HepG2 (cell line): ENCODE measurements around the gene FSCN2. TPM values are rescaled to one million over a fixed set of nuclear protein-coding genes. Genes with fewer than 3 reads are reported as not detected.
A peak's percentile ranks its signal among the peaks of the same experiment; 100 is the strongest.

Experiments
- ATAC-seq: fragments of 200-7000 bp; cut with Tn5 transposase; 3 replicates; pipeline ENCODE4 v1.9.1; 2020; ENCODE audit warnings: mild to moderate bottlenecking, moderate library complexity
- BruUV-seq: library from RNA; stranded (reverse); fragments of 400-500 nt; replicated peaks from 2 replicates; lab custom pipeline; 2021; lab: Mats Ljungman, UMichigan
- CTCF ChIA-PET: fragments of 300-600 bp; formaldehyde crosslinking; extraction: SDS; loops from one replicate; lab custom pipeline; 2021; ENCODE audit warnings: low total read pairs, inconsistent platforms, low intra/inter-chr PET ratio; lab: Yijun Ruan, JAX
- POLR2A ChIA-PET: fragments of 350-600 bp; sonication (Branson Sonifier 250); formaldehyde crosslinking; loops from one replicate; lab custom pipeline; 2020; ENCODE audit warnings: antibody characterized with exemption, inconsistent platforms; lab: Yijun Ruan, JAX
- DNase-seq: peaks from one replicate; pipeline ENCODE4 v3.0.0-alpha.2; 2015; ENCODE audit warnings: low spot score
- FAIRE-seq: peaks from 3 replicates; lab custom pipeline; 2011; peaks lifted over from hg19 to GRCh38; lab: Jason Lieb, UNC
- H2AFZ ChIP-seq: one replicate; pipeline ENCODE4 v1.6.1; 2011; ENCODE audit warnings: low read length, inconsistent platforms
- H3K27ac ChIP-seq: fragments of 300-600 bp; 3 replicates; pipeline ENCODE4 v1.8.0; 2011; ENCODE audit warnings: mixed run types, mild to moderate bottlenecking, mixed read lengths, low read length, inconsistent platforms; ENCODE audit not compliant: insufficient read depth; ENCODE audit errors: extremely low read length
- H3K27me3 ChIP-seq, 2 experiments: fragments of 200-600 bp in 1 of 2; 2 replicates in 1 of 2; 3 replicates in 1 of 2; pipeline versions ENCODE4 v1.6.0 to v1.8.0; 2011; ENCODE audit warnings: low read length in 2 of 2, mild to moderate bottlenecking in 2 of 2, moderate library complexity in 2 of 2, inconsistent platforms in 1 of 2; ENCODE audit not compliant: insufficient read depth in 2 of 2, control insufficient read depth in 1 of 2
- H3K36me3 ChIP-seq, 2 experiments: fragments of 200-600 bp in 1 of 2; replicated peaks in 1 of 2; 2 replicates in 1 of 2; 3 replicates in 1 of 2; pipeline versions ENCODE4 v1.5.1 to v1.8.0; 2011; ENCODE audit warnings: low read length in 2 of 2, inconsistent platforms in 1 of 2; ENCODE audit not compliant: insufficient read depth in 2 of 2, control insufficient read depth in 1 of 2
- H3K4me1 ChIP-seq: 2 replicates; pipeline ENCODE4 v1.5.1; 2012; ENCODE audit warnings: low read length, inconsistent platforms; ENCODE audit not compliant: insufficient read depth
- H3K4me2 ChIP-seq: 2 replicates; pipeline ENCODE4 v1.6.0; 2011; ENCODE audit warnings: low read depth, low read length, inconsistent platforms
- H3K4me3 ChIP-seq, 3 experiments: fragments of 200-600 bp in 1 of 3; sonication (generic), shearing (Covaris generic) in 1 of 3; replicated peaks in 1 of 3; 2 replicates each; pipeline ENCODE4 v1.5.1; 2011 to 2016; ENCODE audit warnings: low read length in 3 of 3, inconsistent platforms in 2 of 3, low read depth in 2 of 3, mild to moderate bottlenecking in 2 of 3, control low read depth in 1 of 3, mixed read lengths in 1 of 3; ENCODE audit not compliant: insufficient read depth in 1 of 3
- H3K79me2 ChIP-seq: one replicate; pipeline ENCODE4 v1.6.1; 2011; ENCODE audit warnings: low read length, inconsistent platforms; ENCODE audit not compliant: insufficient read depth
- H3K9ac ChIP-seq: 2 replicates; pipeline ENCODE4 v1.6.0; 2011; ENCODE audit warnings: mild to moderate bottlenecking, low read depth, low read length, inconsistent platforms; ENCODE audit not compliant: insufficient read depth
- H3K9me3 ChIP-seq: 2 replicates; pipeline ENCODE4 v1.5.1; 2012; ENCODE audit warnings: mild to moderate bottlenecking, low read length
- H4K20me1 ChIP-seq: 2 replicates; pipeline ENCODE4 v1.6.0; 2011; ENCODE audit warnings: inconsistent platforms, mild to moderate bottlenecking, low read length, moderate library complexity; ENCODE audit not compliant: insufficient read depth
- BCL3 ChIP-seq: sonication (generic); formaldehyde crosslinking; IDR thresholded peaks from 2 replicates; pipeline ENCODE4 v1.5.1; 2020; ENCODE audit warnings: mild to moderate bottlenecking, missing genetic modification reagents, moderate library complexity
- MTA1 ChIP-seq: sonication (generic); formaldehyde crosslinking; IDR thresholded peaks from 2 replicates; pipeline ENCODE4 v1.4.0; 2020; ENCODE audit warnings: missing genetic modification reagents, mild to moderate bottlenecking, borderline replicate concordance
- POLR2A ChIP-seq, 2 experiments: IDR thresholded peaks; 2 replicates each; pipeline ENCODE4 v1.6.1; 2011; ENCODE audit warnings: low read depth in 2 of 2, low read length in 2 of 2, mild to moderate bottlenecking in 1 of 2, moderate library complexity in 1 of 2; ENCODE audit not compliant: insufficient read depth in 1 of 2
- ZFP36L1 ChIP-seq: sonication (generic); formaldehyde crosslinking; IDR thresholded peaks from 2 replicates; pipeline ENCODE4 v1.8.0; 2022; ENCODE audit warnings: mild to moderate bottlenecking, missing genetic modification reagents, moderate library complexity
- WGBS: methylation state at CpG from one replicate; pipeline ENCODE4 v1.1.6; 2017; ENCODE audit warnings: low lambda C conversion rate; 5-methylcytosine and 5-hydroxymethylcytosine counted together
- in situ Hi-C: cut with HindIII; loops from 2 replicates; pipeline ENCODE4 v1.10.0; 2017; ENCODE audit warnings: low pct_unique_long_range_greater_than_20kb; ENCODE audit not compliant: extremely low pct_ligation_motif_present
- intact Hi-C: fragments of 100-400 bp; cut with micrococcal nuclease; formaldehyde crosslinking; loops from one replicate; pipeline ENCODE4 v1.10.0; 2022; ENCODE audit not compliant: unreplicated experiment
- polyA plus RNA-seq, 8 experiments: library from polyadenylated mRNA; depleted of rRNA in 3 of 8; stranded (reverse) in 7 of 8; unstranded in 1 of 8; fragments of >200 nt; fragmentation: Illumina TruSeq in 4 of 8; extraction: Trizol in 4 of 8; gene quantifications; 2 replicates each; pipeline versions ENCODE4 v1.2.1 to v1.2.3, GENCODE V29; 2011 to 2016; ENCODE audit warnings: low read depth in 4 of 8, missing spikeins in 1 of 8, mixed read lengths in 1 of 8; ENCODE audit not compliant: insufficient read depth in 1 of 8
- total RNA-seq, 5 experiments: library from RNA; depleted of rRNA; stranded (reverse); fragments of >200 nt; fragmentation: Illumina TruSeq; extraction: Trizol; gene quantifications; 2 replicates each; pipeline ENCODE4 v1.2.3, GENCODE V29; 2016; ENCODE audit warnings: low read depth in 1 of 5
- TF ChIP-seq, protein P1 (sequence below): sonication (generic); formaldehyde crosslinking; conservative IDR thresholded peaks from 2 replicates; pipeline ENCODE4 v1.4.0; 2020; ENCODE audit warnings: missing genetic modification reagents

FSCN2 gene
- total and polyA plus RNA-seq, 2 of the 13 experiments (the other 11 are each of a cell fraction or from before 2014, with no cell fraction given) = 0.09 TPM; not detected in 1

GRCh38 chr17:81542431-81543338 lies 14.5 kb downstream of the FSCN2 start:
- no peak for DNase-seq
- H3K27ac ChIP-seq = no peak overlapping the region
- CTCF ChIA-PET = no interaction called here

DNA sequence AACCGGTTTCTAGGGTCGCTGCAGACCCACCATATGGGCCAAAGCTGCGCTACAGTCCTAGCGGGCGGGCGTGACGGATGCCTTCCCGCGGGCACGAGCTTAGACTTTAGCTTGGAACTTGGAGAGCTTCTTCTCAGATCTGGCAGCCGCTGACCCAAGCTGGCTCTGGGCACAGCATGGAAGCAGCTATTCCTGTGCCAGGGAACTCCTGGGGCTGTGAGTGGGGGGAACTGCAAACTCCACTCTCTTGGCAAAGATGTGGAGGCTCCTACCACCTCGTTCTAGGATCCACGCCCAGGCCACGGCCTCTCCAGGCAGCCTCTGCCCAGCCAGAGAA lies 15.1 kb downstream of the FSCN2 start:
- in situ Hi-C loops (no loop called here), intact Hi-C loops (no loop called here)
- FAIRE-seq (no peak), DNase-seq (no peak), ATAC-seq (no peak)
- H3K4me3 ChIP-seq = no peak overlapping the region
- 94% methylated on average over 5 of the region's 14 CpGs for WGBS
- no peaks in the 10 kb centered on the region for H3K27me3 ChIP-seq
- no peaks in the 10 kb centered on the region for H3K9me3 ChIP-seq
- BruUV-seq = no TSS peak
- peaks cover 38 to 62% of the 10 kb centered on the region in 2 experiments for H3K36me3 ChIP-seq
- no peak overlapping the region for H3K4me2 ChIP-seq
- H3K27ac ChIP-seq = no peak overlapping the region
- H3K9ac ChIP-seq = no peak overlapping the region
- H4K20me1 ChIP-seq = no peaks in the 10 kb centered on the region
- ChIA-PET POLR2A (interaction anchor here (1.8 kb wide), 1 partner anchor 9 kb away, joined by 7 read pairs; the partner anchor contains the start of gene FAAP100), CTCF (no interaction called here)
- H2AFZ ChIP-seq = no peak overlapping the region
- no peaks in the 10 kb centered on the region for H3K79me2 ChIP-seq
- TF ChIP-seq BCL3 (no peak), MTA1 (CRISPR knock-in tag) (no peak), POLR2A (IDR thresholded peaks at IDR 0.05; ENCODE audit: insufficient read depth in 1 of 2, low read depth in 2 of 2, low read length in 2 of 2) (0 out of 4 replicates have a peak, but pooled peaks of 1 of the 2 experiments have one; percentile 2)
- TF ChIP-seq, protein P1, sequence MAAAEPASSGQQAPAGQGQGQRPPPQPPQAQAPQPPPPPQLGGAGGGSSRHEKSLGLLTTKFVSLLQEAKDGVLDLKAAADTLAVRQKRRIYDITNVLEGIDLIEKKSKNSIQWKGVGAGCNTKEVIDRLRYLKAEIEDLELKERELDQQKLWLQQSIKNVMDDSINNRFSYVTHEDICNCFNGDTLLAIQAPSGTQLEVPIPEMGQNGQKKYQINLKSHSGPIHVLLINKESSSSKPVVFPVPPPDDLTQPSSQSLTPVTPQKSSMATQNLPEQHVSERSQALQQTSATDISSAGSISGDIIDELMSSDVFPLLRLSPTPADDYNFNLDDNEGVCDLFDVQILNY (CRISPR knock-in tag) = no peak
- H3K4me1 ChIP-seq = no peaks in the 10 kb centered on the region

More at GRCh38 chr17:81542431-81543338, 14.5 kb downstream of the FSCN2 start:
- no peaks in the 10 kb centered on the region for H3K79me2 ChIP-seq
- no peak for FAIRE-seq
- TF ChIP-seq ZFP36L1 (CRISPR knock-in tag) = no peak
- 0 out of 4 replicates have a peak, but pooled peaks of 1 of the 2 experiments have one; percentile 22 for TF ChIP-seq POLR2A (IDR thresholded peaks at IDR 0.05; ENCODE audit: insufficient read depth in 1 of 2, low read depth in 2 of 2, low read length in 2 of 2)
- peaks cover 33 to 56% of the 10 kb centered on the region in 2 experiments for H3K36me3 ChIP-seq
- H2AFZ ChIP-seq = no peak overlapping the region
- H3K9me3 ChIP-seq = no peaks in the 10 kb centered on the region
- ATAC-seq = no peak
- in situ Hi-C loops = no loop called here
- H3K4me3 ChIP-seq = no peak overlapping the region
- intact Hi-C loops = no loop called here
- H3K4me2 ChIP-seq = no peak overlapping the region
- no peaks in the 10 kb centered on the region for H3K4me1 ChIP-seq
- POLR2A ChIA-PET = interaction anchor here (1.8 kb wide), 1 partner anchor 9 kb away, joined by 7 read pairs; the partner anchor contains the start of gene FAAP100
- BruUV-seq = no TSS peak
- no peak overlapping the region for H3K9ac ChIP-seq
- H4K20me1 ChIP-seq = no peaks in the 10 kb centered on the region
- WGBS = 90% methylated on average over 13 of the region's 15 CpGs
- no peaks in the 10 kb centered on the region for H3K27me3 ChIP-seq
